Measurements from ENCODE around the gene ATP6V1B1. TPM values are rescaled to one million over a fixed set of nuclear protein-coding genes. Genes with fewer than 3 reads are reported as not detected.

Gene ATP6V1B1
- 0.40 TPM in 1 of 2 replicates, not detected in the other for total RNA-seq (2014; rRNA removed; shearing (Covaris generic))

DNA sequence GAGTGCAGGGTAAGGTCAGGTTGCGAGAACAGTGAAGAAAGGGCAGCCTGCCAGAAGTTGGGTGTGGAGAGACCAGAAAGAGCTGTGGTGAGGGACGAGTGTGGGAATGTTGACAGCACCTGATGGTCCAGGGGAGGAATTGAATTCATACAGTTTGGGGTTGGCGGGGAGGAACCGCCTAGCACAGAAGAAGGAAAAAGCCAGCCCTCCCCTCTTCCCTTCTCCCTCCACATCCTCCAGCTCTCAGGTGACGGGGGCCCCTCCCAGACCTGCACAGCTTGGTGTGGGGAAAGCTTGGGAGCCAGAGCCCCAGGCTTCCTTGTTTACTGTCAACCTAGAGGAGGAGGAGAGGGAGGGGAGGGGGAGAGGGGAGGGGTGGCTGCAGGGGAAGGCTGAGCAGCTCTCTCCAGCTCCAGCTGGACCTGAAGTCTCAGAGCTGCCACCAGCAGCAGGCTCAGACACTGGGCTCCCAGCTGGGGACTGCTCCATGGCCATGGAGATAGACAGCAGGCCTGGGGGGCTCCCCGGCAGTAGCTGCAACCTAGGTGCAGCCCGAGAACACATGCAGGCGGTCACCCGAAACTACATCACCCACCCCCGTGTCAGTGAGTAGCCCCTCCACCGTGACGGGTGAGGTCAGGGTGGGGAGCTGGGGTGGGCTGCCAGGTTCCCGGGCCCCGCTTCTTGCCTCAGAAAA is at the start of gene ATP6V1B1:
ATP6V1B1 (plus strand) TSS at position 433 of the 697 bp plus-strand sequence; CDS start at position 488, 55 bp downstream.
- no peak for DNase-seq (ENCODE audit: low read depth)

DNA sequence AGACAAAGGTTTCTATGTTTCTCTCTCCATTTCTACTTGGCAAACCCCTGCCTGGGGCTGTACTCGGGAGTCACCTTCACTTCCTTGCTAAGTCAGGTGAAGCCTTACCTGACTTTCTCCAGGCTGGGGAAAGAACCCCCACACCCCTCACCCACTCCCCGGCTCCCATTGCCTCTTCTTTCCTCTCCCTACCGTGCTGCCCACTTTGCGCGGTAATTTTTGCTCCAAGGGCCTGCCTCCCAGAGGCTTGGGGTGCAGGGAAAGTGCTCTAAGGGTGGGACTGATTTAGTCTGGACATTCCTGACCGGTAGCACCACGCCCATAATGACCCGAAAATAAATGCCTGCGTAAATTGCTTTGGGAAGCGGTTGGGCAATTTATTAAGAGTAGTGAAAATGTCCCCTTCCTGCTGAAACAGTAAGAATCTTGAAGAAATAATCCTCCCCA is 49.1 kb upstream of the ATP6V1B1 start:
- no peak for DNase-seq (ENCODE audit: low read depth)

DNA sequence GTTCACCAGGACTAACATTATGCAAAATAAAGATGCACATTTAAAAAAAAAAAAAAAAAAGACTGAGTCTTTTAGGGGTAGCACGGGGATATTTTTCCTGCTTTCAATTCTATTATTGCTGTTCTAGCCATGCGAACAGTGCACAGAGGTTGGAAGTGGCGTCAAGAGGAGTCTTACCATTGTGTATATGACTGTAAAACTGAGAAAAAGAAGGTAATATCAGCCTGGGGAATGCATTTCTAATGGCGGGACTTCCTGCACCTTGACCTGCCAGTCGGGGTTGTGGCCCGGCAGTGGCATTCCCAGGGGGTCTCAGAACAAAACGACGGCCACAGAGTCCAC is 48.5 kb upstream of the ATP6V1B1 start:
- no peak for DNase-seq (ENCODE audit: low read depth)

DNA sequence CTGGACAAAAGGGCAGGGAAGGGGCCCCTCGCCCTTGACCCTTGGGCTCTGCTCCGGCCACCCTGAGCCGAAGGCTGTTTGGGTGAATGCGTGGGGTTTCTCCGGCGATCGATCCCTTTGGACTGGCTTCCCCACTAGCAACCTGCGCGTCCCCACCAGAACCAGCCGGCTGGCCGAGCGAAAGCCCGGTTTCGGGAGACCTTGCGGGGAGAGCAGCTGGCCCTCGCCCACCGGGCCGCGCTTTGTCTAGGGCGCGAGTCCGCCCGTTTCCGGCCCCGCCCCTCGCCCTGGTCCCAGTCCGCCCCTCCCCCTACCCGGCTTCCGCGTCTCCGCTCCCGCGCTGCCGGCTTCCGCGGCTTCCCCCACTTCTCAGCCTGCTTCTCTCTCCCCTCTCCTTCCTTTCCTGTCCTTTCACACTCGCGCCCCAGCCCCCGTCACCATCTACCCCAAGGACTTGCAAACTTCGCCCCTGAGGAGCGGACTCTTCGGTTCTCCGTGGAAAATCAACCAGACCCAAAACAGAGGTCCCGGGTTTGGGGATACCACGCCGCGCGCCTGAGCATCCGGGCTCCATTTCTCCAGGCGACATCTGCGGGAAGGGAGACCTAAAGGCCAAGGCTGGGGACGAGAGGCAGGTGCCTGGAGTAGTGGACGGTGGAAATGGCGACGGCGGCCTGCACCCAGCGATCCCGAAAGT is 48.0 kb upstream of the ATP6V1B1 start:
- DNase-seq (ENCODE audit: low read depth): peak; percentile 81

DNA sequence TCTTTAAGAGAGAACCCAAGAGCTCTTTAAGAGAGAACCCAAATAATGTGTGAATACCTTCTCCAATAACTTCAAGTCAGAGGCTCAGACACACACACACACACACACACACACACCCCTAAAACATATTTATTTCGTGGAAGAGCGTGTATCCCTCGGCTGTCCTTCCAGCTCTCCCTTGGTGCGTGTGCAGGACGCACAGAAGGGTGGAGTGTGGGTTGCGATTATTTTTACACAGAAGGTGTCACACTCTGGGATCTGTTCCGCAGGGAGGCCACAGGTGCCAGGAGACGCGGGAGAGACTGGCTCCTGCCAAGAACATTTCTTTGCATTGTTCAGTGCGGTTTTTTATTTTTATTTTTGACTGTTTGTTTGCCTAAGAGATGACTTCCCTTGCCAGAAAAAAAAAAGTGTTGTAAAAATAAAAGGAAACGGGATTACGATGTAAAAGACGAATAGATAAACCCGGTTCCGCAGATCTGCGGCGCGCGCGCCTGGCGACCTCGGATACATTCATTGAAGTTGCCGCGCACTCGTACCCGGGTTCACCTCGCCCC is 47.3 kb upstream of the ATP6V1B1 start:
- DNase-seq (ENCODE audit: low read depth): no peak

DNA sequence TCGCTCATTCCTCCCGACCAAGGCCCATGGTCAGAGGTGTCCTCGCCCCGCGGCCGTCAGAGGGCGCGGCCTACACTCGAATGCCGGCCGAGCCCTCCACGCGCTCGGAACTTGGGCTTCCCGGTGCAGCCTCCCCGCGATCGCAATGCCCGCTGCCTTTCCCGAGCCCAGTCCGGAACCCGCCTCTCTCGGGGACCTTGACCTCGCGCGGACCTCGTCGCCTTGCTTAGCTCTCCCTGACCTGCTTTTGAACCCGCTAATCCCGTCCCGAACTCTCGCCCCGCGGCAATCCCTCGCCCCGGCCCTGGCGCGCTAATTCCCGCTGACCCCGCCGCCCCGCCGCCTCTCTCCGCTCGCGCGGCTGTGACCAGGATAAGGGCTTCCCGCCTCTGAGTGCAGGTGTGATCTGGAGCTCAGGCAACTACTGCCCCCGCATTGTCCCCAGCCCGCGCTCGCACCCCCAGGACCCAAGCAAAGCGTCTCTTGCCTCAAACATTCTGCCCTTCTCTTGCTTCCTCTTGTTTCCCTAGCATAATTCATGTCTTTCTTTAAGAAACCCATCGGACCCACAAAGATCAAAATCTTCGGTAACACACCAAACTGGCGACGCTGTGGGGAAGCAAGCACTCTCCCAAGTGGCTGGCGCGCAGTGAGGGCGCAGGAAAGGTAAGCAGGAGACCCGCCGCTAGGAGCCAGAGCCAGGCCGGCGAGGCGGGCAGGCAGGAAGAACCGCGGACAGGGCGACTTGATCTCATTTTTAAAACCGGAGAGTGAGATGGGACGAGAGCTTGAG is 46.6 kb upstream of the ATP6V1B1 start:
- DNase-seq (ENCODE audit: low read depth): no peak

DNA sequence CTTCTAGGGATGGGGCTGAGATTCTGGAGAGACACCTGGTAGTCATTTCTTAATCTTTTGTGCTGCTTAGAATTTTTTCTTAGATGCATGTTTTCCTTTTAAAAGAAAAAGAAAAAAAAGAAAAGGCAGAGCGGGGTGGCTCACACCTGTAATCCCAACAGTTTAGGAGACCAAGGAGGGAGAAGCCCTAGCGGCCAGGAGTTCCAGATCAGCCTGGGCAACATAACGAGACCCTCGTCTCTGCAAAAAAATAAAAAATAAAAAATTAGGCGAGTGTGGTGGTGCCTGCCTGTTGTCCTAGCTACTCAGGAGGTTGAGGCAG is 46.0 kb upstream of the ATP6V1B1 start:
- no peak for DNase-seq (ENCODE audit: low read depth)

DNA sequence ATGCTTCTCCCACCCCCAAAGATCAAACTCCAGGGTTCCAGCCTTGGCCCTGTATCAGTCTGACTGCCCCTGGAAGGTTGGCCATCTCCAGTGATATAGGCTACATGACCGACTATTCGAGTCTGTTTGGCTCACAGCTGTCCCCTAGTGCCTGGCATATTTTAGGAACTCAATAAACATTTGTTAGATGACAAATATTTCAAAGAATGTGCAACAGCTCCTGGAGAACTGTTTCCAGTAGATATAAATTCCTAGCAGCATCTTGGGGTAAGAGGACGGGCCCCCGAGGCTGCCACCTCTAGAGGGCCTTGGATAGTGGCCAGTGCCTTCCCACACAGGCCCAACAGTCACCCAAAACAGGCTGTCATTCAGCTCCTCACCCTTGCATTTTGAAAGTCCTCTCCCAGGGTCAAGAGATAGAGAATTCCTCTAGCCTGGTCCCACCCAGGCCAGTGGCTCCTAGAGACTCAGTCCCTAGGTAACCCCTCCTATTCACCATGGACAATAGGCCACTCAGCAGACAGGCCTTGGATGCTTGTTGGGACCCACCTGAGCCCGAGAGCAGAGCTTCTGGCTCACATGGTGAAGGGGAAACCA is 45.1 kb upstream of the ATP6V1B1 start:
- DNase-seq (ENCODE audit: low read depth): no peak

DNA sequence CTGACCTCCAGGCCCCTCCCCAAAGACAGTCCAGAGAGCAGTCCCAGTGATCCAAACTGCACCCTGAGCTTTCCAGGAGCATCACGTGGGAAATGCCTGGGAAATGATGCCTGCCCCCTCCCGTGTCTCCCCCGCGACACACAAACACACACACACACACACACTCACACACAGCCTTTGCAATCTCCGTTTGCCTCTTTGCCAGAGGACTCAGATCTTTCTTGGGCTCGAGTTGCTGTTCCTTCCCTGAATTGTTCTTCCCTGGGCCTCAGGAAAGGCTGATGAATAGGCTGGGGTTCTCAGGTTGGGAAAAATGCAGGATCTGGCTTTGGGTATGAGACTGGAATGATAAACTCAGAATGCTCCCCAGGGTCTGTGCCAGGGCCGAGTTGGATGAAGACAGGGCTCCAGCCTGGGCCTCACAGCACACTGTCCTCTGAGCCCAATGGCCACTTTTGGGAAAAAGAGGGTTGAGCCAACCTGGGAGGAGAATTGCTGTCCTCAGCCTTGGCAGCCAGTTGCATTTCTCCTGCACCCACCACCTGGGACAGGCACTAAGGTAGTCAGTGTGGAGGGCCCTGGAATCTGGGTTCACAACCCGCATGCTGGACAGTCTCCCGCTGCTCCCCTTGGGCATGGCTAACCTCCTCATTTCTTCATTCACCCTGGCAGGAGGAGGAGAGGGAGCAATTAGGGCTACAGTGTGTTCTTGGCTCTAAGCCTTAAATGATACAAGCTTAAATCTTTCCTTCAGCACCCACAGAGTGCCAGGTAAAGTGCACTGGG is 43.9 kb upstream of the ATP6V1B1 start:
- DNase-seq (ENCODE audit: low read depth): no peak

DNA sequence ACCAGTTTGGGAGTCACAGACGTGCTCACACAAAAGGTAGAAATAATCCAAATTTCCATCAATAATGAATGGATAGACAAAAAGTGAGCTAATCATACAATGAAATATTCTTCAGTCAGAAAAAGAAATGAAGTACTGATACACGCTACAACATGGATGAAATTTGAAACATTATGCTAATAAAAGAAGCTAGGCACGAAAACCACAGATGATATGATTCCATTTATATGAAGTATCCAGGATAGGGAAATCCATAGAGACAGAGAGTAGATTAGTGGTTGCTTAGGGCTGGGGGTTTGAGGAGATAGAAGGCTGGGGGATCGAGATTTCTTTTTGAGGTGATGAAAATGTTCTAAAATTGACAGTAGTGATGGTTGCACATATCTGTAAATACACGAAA is 43.0 kb upstream of the ATP6V1B1 start:
- DNase-seq (ENCODE audit: low read depth): no peak

DNA sequence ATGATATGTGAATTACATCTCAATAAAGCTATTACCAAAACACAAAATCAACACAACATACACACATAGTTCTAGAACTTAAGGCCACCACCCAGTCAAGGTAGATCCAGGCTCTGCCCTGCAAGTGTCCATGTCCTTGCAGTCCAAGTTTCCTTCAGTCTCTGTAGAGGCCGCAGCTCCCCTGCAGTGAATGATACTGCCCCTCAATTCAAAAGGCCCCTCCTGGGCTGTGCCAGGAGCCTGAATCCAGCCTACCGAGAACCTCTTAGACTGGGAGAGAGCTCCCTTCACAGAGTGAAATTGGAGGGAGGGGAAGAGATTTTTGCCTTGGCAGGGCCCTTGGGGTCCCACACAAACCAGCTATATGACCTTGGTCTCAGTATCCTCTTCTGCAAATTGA is 42.5 kb upstream of the ATP6V1B1 start:
- no peak for DNase-seq (ENCODE audit: low read depth)

DNA sequence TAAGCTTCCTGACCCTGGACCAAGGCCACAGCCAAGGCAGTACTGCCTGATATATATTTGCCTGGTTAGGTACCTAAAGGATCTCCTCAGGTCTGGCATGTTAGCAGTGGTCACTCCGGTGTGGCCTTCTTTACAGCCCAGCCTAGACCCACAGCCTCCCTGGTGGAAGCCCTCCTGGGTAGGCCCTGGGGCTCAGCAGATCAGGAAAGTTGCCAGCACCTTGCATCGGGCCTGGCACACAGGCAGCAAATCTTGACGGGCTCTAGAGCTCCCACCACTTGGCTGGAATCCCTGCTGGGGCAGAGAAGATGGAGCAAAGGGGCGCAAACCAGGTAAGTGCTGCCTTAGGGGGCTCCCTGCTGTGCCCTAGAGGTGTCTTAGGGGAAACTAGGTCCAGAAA is 40.9 kb upstream of the ATP6V1B1 start:
- no peak for DNase-seq (ENCODE audit: low read depth)

DNA sequence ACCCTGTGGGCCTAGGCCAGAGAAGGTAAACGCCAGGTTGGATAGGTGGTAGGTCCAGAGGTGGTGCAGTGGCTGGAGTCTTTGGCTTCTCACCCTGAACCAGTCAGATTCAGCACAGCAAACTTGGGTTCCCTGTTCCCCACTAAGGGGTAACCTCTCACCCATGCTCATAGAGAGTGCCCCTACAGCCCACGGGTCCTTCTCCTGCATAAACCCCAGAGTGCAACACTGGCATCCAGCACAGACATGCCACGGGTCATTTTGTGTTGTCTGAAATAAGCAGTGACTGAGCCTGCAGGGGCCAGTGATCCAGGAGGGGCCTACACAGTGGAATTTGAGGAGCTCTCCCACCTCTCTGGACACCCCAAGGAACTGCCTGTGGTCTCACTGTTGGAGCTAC is 40.5 kb upstream of the ATP6V1B1 start:
- no peak for DNase-seq (ENCODE audit: low read depth)

DNA sequence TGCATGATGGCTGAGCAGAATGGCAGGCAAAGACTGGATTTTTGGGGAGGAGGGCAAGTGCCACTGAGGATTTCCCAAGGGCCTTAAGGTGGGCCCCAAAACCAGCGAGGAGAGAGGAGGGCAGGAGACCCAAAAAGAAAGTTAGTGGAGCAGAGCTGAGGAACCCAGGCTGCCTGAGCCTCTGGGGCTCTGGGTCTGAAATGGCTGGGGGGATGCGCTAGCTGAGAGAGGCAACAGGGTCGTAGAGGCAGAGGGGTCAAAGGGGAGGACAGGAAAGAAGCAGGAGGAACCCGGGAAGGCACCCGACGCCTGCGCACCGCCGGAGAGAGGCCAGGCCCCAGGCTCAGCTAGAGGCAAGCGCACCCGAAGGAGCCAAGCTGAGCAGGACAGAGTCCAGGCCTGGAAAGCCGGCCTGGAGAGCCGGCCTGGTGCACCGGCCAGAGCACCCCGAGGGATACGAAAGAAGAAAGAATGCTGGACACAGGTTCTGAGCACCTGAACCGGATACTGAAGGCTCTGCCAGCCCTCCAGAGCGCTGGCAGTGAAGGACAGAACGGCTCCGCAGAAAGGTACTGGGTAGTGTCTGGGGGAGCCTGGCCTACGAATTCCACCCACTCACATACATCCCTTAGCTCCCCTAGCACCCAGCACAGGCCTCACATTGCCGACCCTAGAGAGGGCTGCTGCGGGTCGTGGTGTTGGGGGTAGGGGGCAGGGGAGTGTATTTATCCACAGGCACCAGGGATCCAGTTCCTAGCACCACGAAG is 39.5 kb upstream of the ATP6V1B1 start:
- no peak for DNase-seq (ENCODE audit: low read depth)

DNA sequence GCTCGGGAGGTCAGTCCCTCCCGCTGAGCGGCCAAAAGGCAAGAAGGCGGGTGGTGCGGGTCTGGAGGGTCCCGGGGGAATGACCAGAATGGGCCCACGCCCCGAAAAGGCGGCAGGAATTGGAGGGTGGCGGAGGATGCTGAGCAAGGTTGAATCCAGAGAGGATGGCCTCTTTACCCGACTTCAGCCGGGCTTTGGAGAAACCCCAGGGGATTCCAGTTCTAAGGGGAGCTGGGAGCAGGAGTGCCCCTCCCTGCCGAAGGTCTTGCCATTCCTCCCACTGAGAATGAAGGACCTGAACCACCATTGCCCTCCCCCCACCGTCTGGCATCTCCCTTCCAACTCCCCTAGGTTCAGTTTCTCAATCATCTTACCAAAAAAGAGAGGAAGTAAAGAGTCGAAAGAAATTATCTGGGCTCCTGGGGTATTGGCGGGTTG is 38.9 kb upstream of the ATP6V1B1 start:
- no peak for DNase-seq (ENCODE audit: low read depth)

DNA sequence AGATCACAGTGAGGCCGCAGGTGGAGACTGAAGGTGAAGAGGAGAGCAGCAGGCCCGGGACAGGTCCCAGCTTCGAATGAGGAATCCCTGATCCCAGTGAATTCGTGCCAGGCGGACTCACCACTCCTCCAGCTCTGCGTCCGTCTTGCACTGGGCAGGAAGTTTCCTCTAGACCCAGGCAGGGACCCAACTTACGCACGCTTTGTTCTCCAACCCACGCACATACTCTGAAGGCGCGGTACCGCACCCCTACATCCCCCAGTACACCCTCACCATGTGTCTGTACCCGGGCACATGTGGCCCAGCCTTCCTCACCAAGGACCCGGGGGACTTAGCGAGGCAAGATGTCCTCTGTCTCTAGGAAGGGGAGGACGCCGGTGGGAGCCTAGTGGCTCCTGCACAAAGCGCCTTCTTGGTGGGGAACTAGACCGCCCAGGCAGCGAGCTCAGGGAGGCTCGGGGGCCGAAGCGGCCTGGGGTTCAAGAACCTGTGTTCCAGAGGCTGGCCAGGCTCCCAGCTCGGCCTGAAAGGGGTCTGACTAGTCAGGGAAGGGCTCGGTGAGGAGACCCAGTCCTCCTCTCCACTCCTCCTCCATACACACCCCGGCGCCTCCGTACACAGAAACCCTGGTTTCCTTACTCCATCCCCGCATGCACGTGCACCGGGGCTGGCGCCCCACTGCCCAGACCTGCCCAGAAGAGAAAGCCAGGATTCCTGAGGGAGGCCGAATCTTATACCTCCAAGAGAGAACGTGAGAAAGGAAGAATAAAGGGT is 38.3 kb upstream of the ATP6V1B1 start:
- DNase-seq (ENCODE audit: low read depth): no peak

DNA sequence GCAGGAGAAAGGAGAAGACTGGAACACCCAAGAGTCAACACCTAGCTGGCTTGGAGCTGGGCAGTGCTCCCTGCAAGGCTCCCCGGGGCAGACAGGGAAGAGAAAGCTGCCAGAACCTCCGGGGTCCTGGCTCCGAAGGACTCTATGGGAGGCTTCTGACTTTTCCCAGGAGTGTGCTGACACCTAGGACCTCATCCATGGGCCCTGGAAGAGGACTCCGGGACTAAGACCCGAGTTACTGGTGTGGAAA is 37.8 kb upstream of the ATP6V1B1 start:
- no peak for DNase-seq (ENCODE audit: low read depth)

DNA sequence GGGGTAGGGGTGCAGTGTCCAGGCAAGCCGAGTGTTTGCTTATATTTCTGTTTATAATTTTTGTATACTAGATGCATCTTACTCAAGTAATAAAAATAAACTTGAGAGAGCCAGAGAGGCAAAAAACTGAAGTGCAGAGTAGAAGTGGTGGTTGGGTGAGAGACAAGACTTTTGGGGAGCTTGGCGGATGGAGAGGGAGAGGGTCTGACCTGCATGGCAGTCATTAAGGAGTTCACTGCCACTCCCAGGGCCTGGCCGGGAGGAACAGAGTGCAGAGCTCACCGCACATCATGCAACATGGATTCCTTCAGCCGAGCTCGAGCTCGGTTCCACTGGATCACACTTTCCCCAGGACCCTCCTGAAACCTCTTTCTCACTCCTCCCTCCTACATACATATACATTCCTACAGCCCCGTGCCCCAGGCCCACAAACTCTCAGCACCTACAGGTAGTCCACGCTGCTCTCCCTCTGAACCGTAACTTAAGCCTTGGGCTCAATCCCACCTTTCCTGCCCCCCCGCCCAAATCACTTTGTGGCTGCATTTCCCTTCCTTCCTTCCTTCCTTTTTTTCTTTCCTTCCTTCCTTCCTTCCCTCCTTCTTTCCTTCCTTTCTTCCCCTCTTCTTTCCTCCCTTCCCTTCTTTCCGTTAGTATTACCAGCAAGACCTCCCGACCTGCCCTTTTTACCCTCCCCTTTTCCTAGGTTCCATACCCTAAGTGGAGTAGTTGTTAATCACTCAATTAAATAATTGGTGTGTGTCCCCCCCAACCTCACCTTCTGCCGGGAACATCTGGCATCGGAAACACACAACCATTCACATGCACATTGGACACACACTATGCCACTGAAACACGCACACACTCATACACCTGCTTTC is 37.1 kb upstream of the ATP6V1B1 start:
- DNase-seq (ENCODE audit: low read depth): no peak
